Activated CD4-positive, alpha-beta T cell treated with anti-CD3 and anti-CD28 coated beads, Interleukin-2, amount 50 U/mL, for 24 hours (primary cell): ENCODE results near the gene ADCY3.

ENCODE experiments used
- DNase-seq, 2 donors: peaks; one replicate each; pipeline ENCODE4 v3.0.0-alpha.2; 2020; ENCODE audit warnings: low read depth in 1 of 2, low spot score in 1 of 2

Gene ADCY3

DNA sequence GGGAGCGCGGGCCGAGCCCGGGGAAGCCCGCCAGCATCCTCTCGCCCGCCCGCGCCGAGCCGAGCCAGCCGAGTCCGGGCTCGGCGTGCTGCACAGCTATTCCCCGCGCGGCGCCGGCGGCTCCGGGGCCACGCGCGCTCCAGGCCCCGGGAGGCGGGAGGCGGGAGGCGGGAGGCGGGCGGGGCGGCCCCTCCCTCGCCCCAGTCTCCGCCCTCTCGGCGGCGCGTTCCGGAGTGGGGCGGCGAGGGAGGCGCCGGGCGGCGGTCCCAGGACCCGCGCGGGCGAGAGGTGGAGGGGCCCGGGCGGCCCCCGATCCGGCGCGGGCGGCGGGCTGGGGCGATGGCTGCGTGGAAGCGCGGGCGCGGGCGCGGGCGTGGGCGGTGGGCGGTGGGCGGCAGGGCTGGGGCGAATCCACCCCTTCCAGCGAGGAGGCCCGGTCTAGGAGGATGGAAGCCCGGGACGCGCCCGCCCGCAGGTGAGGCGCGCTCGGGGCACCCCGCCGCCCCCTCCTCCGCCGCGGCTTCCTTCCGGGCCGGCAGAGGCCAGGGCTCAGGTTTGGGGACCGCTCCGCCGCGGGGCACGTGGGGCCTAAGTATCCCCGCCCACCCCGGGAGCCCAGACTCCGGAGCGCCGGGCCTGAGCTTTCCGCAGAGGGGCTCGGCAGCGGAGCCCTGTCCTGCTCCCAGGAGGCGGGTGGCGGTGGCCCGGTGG lies at the start of gene ADCY3:
Gene ADCY3, minus strand, starts transcription at position 140 of the 711 bp plus-strand sequence. CDS start 1,250 bp downstream, outside the sequence.
- DNase-seq, result peak; percentile 33 to 41

GRCh38 chr2:24969784-24970183 lies 49.7 kb upstream of the ADCY3 start:
- DNase-seq, result no peak

DNA sequence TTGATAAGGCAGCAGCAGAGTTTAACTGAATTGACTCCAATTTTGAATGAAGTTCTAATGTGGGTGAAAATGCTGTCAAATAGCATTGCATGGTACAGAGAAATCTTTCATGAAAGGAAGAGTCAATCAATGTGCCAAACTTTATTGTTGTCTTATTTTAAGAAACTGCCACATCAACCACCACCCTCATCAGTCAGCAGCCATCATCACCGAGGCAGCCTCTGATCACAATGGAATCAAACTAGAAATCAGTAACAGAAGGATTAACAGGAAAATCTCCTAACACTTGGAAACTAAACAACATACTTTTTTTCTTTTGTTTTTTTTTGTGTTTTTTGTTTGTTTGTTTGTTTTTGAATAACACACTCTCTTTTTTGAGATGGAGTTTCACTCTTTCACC lies 41.9 kb upstream of the ADCY3 start:
- no peak for DNase-seq

DNA sequence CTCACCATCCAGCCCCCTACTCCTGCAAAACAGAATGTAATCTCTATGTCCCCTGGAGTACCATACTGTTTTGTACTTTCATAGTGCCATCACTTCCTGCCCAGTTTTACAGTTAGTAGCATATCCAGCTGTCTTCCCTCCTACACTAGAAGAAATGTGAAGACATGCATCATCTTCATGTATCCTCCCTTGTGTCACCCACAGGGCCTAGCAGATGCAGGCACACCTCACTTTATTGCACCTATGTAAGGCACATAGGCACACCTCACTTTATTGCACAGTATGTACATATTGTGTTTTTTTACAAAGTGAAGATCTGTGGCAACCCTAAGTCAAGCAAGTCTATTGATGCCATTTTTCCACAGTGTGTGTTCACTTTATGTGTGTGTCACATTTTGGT lies 39.7 kb upstream of the ADCY3 start:
- no peak for DNase-seq

- no peak for DNase-seq
These were observed 38.4 kb upstream of the ADCY3 start for GRCh38 chr2:24958411-24958935.

DNA sequence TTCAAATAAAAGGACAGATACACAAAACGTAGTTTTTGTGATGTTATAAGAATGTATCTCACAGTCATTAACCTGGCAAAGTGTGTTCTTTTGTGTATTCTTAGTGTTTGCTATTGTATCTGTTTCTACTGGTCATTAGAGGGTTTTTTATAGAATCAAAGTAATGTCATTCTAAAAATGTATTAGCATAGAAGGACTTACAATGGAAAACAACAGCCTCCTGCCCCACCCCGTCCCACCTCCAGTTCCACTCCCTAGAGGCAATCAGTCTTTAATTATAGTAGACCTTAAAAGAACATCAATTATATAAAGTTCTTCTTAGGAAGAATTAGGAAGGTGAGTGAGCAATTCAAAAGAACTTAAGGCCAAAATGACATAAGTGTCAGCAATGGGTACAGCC lies 37.9 kb upstream of the ADCY3 start:
- DNase-seq, result no peak

DNA sequence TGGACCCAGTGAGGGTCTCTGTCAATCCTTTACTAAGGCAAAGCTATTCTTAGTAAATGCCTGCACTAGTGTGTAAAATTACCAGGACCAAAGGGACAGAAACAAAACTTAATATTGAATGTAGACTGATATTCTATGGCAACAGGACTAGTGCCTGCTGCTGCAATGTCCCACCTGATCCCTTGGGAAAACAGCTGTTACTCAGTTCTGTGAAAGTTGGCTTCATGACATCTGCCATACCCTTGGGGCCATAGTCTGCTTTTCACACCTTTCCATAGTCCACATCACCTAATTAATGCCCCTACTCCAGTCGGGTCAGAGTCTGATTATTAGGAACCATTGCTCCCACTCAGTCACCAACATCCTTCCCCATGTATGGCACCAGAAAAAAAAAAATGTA lies 37.2 kb upstream of the ADCY3 start:
- DNase-seq, result no peak

DNA sequence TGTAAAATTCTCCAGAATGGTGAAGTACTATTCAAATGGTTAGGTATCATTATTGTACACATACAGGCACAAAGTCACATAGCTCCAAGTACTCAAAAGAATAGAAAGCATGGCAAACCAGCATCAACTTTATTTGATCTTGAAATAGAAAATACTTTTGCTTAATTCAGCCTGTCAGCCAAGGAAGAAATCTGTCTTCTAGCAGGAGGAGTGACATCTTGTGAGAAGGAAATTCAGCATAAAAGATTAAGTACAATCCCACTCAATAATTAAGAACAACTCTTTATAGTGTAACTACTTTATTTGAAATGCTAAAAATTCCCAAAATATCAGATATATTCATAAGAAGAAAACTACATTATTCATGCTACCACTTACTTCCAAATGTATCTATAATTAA lies 35.9 kb upstream of the ADCY3 start:
- no peak for DNase-seq

GRCh38 chr2:24955232-24955631 lies 35.2 kb upstream of the ADCY3 start:
- no peak for DNase-seq

GRCh38 chr2:24950102-24950501 lies 30.1 kb upstream of the ADCY3 start:
- no peak for DNase-seq

- no peak for DNase-seq
These were observed 28.5 kb upstream of the ADCY3 start for GRCh38 chr2:24948506-24948905.

- no peak for DNase-seq
These were observed 27.6 kb upstream of the ADCY3 start for GRCh38 chr2:24947561-24948157.

- no peak for DNase-seq
These were observed 25.9 kb upstream of the ADCY3 start for GRCh38 chr2:24945907-24946306.

- DNase-seq, result no peak
These were observed 23.5 kb upstream of the ADCY3 start for GRCh38 chr2:24943427-24944053.

GRCh38 chr2:24939353-24939752 lies 19.3 kb upstream of the ADCY3 start:
- no peak for DNase-seq

DNA sequence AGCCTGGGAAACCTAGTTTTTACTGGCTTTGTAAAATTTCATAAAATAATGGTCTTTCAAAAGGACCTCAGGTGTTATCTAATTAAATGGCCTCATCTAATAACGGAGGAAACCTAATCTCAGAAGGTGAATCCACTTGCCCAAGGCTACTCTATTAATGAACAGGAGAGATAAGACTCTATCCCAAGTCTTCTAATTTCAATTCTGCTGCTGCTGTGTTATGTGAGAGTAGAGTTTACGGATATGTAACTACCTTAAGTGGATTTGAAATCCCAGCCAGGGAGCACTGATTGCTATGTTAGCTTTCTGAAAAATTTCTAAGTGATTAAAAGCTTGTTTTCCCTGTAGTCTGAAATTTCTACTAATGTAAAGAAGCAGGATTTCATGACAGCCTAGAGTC lies 17.2 kb upstream of the ADCY3 start:
- DNase-seq, result no peak

DNA sequence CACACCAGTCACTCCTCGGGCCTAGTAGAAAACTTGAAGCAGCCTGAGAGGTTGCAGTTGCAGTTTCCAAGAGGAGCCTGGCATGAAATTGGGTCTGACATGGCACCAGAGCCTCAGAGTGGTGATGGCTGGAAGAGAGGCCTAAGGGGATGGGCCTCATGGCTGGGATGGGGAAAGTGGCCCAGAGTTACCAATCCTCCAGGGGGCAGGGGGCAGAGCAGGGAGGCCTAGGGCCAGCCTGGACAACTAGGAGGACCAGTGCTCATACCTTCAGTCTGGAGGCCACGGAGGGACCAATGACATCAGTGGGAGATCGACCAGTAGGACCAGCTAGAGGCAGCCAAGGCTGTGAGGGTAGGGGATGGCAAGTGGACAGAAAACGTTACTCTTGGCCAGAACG lies 15.1 kb upstream of the ADCY3 start:
- DNase-seq, result no peak

- DNase-seq, result no peak
These were observed 12.7 kb upstream of the ADCY3 start for GRCh38 chr2:24932715-24933114.

GRCh38 chr2:24930768-24931167 lies 10.7 kb upstream of the ADCY3 start:
- no peak for DNase-seq

- DNase-seq, result no peak
These were observed 9.2 kb upstream of the ADCY3 start for GRCh38 chr2:24929230-24929629.

DNA sequence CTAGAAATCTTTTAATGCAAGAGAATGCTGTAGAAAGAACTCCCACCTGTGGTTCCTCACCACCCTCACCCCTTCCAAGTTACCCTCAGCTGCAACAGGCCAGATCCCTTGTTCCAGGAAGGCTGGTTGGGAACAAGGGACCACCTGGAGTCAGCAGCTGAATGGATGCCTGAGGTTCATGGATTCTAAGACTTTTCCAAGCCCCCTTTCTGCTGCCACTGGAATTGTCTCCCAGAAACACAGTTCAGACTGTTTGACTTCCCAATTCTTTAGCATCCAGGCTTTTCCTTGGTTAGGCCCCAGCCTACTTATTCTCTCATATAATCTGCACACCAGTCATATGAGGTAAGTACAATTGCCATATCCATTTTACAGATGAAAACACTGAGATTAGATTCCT lies 8.0 kb upstream of the ADCY3 start:
- DNase-seq, result no peak

GRCh38 chr2:24926602-24927252 lies 6.7 kb upstream of the ADCY3 start:
- peak; percentile 28 to 34 for DNase-seq
